GM21717 (cell line): ENCODE measurements around the gene GNAO1.
"Not testable (repeated sequence)": the region's sequence is repeated elsewhere in the genome, so short reads cannot be mapped to it uniquely, and the experiment has no call there.

ENCODE experiments used
- ATAC-seq: cut with Tn5 transposase; IDR thresholded peaks from one replicate; pipeline ENCODE4 v1.9.1; 2021; ENCODE audit warnings: mild to moderate bottlenecking, moderate library complexity; ENCODE audit not compliant: unreplicated experiment

The GNAO1 gene

GRCh38 chr16:56379044-56379443 is 187.8 kb downstream of the GNAO1 start:
- not testable (repeated sequence) for ATAC-seq

- not testable (repeated sequence) for ATAC-seq
Observed at GRCh38 chr16:56380778-56381485, 189.6 kb downstream of the GNAO1 start.

GRCh38 chr16:56382459-56382858 is 191.2 kb downstream of the GNAO1 start:
- no peak for ATAC-seq

- no peak for ATAC-seq
Observed at GRCh38 chr16:56382901-56383355, 191.6 kb downstream of the GNAO1 start.

- no peak for ATAC-seq
Observed at GRCh38 chr16:56384074-56384721, 192.9 kb downstream of the GNAO1 start.

GRCh38 chr16:56387396-56387795 is 196.1 kb downstream of the GNAO1 start:
- no peak for ATAC-seq

- ATAC-seq = no peak
Observed at GRCh38 chr16:56388209-56388608, 196.9 kb downstream of the GNAO1 start.

- ATAC-seq = no peak
Observed at GRCh38 chr16:56389554-56389953, 198.3 kb downstream of the GNAO1 start.

GRCh38 chr16:56396724-56397123 is 205.4 kb downstream of the GNAO1 start:
- ATAC-seq = not testable (repeated sequence)

GRCh38 chr16:56399047-56399446 is 207.8 kb downstream of the GNAO1 start:
- no peak for ATAC-seq

GRCh38 chr16:56399486-56399885 is 208.2 kb downstream of the GNAO1 start:
- ATAC-seq = no peak

GRCh38 chr16:56400458-56400857 is 209.2 kb downstream of the GNAO1 start:
- ATAC-seq = no peak

GRCh38 chr16:56401482-56401881 is 210.2 kb downstream of the GNAO1 start:
- ATAC-seq = no peak

- ATAC-seq = no peak
Observed at GRCh38 chr16:56405977-56406672, 214.8 kb downstream of the GNAO1 start.
